GM12874 (cell line): Measurements from ENCODE around the gene EVI5.

Experiments
- TF ChIP-seq, protein P1 (sequence below): IDR thresholded peaks from 2 replicates; pipeline ENCODE4 v1.5.1; 2011; ENCODE audit warnings: low read depth, mild to moderate bottlenecking, control low read depth, low read length, moderate library complexity; ENCODE audit not compliant: insufficient read depth

The EVI5 gene

DNA sequence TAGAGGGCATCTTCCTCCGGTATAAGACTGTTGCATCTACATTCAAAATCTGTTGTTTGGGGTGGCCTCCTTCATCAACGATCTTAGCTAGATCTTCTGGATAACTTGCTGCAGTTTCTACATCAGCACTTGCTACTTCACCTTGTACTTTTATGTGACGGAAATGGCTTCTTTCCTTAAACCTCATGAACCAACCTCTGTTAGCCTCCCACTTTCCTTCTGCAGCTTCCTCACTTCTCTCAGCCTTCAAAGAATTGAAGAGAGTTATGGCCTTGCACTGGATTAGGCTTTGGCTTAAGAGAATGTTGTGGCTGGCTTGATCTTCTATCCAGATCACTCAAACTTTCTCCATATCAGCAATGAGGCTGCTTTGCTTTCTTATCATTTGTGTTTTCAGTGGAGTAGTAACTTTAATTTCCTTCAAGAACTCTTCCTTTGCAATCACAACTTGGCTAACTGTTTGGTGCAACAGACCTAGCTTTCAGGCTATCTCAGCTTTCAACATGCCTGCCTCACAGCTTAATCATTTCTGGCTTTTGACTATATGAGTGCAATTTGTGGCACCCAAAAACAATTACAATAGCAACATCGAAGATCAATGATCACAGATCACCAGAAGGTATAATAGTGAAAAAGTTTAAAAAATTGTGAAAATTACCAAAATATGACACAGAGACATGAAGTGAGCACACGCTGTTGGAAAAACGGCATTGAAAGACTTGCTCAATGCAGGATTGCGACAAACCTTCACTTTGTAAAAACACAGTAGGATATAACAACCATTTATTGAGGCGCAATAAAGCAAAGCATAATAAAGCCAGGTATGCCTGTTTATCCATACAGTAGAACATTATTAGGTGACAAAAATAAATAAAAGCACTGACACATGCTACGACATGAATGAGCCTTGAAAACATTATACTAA is 241.5 kb downstream of the EVI5 start:
- TF ChIP-seq, protein P1, sequence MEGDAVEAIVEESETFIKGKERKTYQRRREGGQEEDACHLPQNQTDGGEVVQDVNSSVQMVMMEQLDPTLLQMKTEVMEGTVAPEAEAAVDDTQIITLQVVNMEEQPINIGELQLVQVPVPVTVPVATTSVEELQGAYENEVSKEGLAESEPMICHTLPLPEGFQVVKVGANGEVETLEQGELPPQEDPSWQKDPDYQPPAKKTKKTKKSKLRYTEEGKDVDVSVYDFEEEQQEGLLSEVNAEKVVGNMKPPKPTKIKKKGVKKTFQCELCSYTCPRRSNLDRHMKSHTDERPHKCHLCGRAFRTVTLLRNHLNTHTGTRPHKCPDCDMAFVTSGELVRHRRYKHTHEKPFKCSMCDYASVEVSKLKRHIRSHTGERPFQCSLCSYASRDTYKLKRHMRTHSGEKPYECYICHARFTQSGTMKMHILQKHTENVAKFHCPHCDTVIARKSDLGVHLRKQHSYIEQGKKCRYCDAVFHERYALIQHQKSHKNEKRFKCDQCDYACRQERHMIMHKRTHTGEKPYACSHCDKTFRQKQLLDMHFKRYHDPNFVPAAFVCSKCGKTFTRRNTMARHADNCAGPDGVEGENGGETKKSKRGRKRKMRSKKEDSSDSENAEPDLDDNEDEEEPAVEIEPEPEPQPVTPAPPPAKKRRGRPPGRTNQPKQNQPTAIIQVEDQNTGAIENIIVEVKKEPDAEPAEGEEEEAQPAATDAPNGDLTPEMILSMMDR: no peak

DNA sequence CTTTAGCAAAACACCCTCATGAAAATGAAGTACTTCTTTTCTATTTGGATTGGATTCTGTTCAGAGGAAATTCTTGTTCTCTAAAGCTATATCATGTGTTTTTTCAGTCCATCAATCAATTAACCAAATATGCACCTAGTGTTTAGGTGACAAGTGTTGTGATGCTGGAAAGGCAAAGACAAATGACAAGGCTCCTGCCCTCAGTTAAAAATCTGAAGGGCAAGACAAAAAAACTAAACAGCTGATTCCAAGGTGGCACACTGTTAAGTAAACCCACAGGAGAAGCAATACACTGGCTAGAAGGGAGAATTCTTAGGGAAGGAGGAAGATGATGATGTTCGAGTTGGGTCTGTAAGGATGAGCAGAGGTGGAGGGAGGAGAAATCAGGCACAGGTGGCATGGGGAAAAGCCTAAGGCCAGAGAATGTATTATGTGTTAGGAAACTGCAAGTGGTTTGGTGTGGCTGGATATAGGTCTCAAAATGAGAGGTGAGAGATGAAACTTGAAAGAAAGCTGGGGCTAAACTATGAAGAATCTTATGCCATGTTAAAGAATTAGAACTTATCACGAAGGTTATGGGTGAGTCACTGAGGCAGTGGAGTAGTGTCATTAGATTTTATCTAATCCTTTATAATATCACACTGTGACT is 246.4 kb downstream of the EVI5 start:
- TF ChIP-seq, protein P1: no peak

GRCh38 chr1:92538048-92538412 is 246.9 kb downstream of the EVI5 start:
- TF ChIP-seq, protein P1: no peak

DNA sequence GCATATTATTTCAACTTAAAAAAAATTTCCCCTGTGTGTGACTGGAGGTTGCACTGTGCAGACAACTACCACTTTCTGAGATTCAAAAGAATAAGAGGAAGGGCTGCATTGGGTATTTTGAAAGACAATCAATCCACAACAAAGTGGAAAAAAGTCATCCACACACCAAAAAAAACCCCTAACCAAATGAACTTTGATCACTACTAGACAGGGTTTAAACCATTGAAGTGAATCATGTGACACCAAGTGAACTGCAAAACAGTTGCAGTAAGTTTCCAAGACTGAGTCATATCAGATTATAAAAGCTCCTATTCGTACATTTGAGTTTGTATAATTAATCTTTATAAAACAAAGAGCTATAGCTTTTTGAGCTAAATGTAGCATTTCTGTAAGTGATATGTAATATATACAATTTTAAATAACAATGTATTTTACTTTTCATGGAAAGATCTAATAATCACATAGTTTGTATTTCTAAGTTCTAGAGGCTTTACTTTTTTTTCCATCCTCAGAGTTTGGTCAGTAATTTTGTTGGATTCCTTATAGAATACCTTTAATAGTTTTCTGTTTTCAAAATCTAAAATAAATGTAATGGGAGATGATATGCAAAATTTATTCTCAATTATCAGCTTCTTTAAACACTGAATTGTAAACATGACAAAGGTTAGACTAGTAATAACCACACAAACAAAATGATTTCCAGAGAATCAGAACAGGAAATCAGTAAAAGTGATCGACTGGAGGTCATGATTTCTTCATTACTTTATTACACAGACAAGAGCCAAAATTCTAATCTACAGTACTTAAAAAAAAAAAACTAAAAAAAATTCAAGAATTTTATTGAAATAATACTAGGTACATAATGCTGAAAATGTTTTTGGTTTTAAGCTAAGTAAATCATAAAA is 247.7 kb downstream of the EVI5 start:
- TF ChIP-seq, protein P1: no peak

GRCh38 chr1:92536211-92536979 is 248.5 kb downstream of the EVI5 start:
- TF ChIP-seq, protein P1: no peak

GRCh38 chr1:92527670-92528069 is 257.2 kb downstream of the EVI5 start:
- TF ChIP-seq, protein P1: no peak
